GM12872 (cell line): Measurements from ENCODE around the gene MOSMO.

Source experiments
- TF ChIP-seq, protein P1 (sequence below): IDR thresholded peaks from 3 replicates; pipeline ENCODE4 v1.5.1; 2011; ENCODE audit warnings: low read depth, mild to moderate bottlenecking, low read length, moderate library complexity; ENCODE audit not compliant: insufficient read depth

Gene MOSMO

DNA sequence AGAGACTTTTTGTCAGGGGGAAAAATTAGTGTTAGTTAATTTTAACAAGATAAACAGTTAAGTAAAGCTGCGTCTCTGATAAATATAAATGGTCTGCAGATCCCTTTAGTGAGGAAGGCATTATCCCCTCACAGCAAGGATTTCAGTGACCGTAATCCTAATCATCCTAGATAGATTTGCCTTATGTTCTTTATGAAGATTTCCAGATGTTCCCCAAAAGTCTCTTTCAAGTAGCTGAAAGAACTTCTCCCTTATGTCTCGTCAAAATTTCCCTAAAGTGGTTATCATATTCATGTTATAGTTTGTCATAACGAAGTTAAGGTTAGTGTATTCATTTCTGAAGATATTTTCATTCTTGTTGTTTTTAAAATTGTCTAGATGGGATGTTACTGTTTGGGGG, 5.6 kb downstream of the MOSMO start:
- TF ChIP-seq, protein P1, sequence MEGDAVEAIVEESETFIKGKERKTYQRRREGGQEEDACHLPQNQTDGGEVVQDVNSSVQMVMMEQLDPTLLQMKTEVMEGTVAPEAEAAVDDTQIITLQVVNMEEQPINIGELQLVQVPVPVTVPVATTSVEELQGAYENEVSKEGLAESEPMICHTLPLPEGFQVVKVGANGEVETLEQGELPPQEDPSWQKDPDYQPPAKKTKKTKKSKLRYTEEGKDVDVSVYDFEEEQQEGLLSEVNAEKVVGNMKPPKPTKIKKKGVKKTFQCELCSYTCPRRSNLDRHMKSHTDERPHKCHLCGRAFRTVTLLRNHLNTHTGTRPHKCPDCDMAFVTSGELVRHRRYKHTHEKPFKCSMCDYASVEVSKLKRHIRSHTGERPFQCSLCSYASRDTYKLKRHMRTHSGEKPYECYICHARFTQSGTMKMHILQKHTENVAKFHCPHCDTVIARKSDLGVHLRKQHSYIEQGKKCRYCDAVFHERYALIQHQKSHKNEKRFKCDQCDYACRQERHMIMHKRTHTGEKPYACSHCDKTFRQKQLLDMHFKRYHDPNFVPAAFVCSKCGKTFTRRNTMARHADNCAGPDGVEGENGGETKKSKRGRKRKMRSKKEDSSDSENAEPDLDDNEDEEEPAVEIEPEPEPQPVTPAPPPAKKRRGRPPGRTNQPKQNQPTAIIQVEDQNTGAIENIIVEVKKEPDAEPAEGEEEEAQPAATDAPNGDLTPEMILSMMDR: no peak

DNA sequence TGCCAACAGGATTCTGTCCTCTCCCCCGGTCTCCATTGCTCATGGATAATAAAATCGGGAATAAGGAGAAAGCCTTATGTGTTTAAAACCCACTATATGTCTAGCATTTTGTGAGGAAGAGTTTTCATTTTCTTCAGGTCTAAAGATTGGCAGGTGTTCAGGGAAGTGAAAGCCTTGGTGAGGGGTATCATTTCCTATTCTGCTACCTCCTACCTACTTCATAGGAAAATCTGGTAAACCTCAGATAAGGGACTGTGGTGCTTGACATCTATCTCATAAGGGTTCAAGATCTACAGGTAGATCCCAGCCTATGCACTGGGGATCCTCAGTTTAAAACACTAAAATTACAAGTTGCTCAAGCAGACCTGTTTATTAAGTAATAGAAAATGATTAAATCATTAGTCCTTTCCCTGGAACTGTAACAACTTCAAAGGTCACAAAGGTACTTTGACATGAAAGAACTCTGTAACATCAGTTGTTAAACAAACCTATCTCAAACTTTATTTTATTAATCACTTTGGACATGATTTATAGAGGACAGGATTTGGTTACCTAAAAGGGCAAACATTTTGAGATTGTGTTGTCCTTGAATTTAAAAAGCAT, 6.5 kb downstream of the MOSMO start:
- TF ChIP-seq, protein P1: no peak

DNA sequence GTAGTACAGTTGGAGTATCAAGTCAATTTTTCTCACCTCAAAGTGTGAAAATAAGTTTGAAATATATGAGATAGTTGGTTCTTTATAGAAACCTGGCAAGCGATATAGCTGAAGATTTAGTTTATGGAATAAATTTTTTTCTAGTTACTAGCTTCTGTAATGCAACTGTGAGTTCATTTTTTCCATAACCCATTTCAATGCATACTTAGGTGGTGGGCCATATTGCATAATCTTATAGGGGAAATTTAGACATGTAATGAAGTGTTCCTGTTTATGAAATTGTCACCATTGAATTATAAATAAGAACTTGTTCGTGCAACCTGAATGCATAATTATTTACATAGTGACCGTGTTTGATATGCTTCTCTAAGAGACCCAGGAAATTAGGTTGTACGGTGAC, 9.0 kb downstream of the MOSMO start:
- TF ChIP-seq, protein P1: no peak

DNA sequence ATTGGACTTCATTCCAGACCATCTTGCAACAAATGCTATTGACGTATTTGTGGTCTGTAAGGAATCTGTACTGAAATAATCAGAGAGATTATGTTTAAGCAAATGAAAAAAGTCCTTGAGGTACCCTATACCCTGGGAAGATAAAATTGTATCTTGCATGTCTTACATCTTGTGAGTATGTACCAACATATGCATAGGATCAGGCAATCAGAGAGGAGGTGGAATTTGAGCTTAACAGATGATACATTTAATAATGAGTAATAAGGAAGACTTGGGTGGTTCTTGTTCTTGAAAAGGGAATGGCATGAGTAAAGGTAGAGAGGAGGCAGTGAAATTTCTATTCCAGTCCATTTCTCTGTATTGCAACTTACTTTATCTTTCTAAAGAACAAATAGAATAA, 10.6 kb downstream of the MOSMO start:
- TF ChIP-seq, protein P1: no peak

DNA sequence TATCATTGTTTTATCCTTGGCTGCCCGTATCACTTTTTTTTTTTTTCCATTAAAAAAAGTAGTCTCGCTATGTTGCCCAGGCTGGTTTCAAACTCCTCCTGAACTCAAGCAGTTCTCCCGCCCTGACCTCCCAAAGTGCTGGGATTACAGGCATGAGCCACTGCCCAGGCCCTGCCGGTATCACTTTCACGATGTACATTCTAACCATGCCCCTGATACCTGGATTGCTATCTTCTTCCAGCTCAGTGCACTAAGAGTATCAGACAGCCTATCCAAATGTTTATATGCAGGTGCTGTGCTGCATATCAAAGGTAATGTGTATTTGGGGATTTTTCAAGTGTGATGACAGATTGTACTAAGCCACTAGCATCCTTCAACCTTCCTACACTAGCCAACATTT, 14.2 kb downstream of the MOSMO start:
- TF ChIP-seq, protein P1: no peak

DNA sequence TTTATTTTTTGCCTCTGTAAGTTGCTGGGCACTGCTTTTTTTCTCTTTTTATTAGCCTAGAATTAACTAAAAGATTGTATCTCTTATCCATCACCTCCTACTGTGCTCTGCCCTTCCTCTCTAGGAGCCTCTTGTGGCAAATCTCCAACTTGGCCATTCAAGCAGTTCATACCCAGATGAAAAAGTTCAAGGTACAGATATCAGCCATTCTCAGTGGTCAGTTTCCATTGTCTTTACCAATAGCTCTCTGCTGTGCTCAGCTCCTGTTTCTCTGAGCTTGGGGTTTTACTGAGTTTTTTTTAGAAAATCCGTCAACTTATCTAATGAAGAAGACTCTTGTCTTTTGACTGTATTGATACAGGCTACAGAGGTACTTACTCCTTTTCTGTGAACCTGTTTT, 15.6 kb downstream of the MOSMO start:
- TF ChIP-seq, protein P1: no peak

DNA sequence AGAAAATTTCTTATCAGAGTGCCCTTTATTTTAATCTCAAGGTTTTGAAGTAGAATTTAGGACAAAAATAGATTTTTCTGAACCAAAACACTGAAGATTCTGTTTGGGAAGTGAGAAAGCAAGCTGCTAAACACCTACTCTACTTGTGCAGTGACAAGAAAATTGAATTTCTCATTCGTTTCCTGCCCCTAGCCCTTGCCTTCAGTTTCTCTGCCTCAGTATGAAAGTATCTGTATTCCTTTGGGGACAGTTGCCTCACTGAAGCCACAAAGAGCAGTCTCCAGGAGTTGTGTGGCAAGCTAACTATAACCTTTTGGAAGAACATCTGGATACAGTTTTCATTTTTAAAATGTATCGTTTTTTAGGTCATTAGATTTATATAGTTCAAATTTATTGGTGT, 19.7 kb downstream of the MOSMO start:
- TF ChIP-seq, protein P1: no peak

DNA sequence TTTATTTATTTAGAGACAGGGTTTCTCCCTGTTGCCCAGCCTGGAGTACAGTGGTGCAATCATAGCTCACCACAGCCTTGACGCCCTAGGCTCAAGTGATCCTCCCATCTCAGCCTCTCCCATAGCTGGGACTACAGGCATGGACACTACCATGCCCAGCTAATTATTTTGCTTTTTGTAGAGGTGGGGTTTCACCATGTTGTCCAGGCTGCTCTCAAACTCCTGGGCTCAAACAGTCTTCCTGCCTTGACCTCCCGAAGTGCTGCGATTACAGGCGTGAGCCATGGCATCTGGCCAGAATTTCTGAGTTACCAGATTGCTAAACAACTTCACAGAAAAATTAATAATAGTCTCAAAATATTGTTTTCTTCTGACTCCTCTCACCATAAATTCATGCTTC, 21.7 kb downstream of the MOSMO start:
- TF ChIP-seq, protein P1: no peak
